ENCODE measurements around the gene ALS2CL.

Gene ALS2CL

DNA sequence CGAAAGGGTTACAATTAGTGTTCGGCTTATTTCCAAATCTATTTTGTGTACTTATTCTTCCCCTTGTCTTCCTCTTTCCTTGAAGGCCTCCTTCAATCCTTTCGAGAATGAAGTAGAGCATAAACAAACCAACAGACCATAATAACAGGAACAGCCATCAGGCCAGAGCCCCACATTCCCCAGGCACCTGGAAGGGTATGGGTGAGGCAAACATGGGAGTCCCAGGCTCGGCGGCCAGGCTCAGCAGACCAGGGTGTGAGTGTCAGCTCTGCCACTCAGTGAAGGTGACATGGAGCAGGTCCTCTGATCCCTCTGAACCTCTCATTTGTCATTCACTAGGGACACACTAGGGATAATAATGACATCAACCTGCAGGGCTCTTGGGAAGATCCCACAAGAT lies 13.8 kb downstream of the ALS2CL start:
- DNase-seq (ENCODE audit: low read depth in 2 of 2): no peak

DNA sequence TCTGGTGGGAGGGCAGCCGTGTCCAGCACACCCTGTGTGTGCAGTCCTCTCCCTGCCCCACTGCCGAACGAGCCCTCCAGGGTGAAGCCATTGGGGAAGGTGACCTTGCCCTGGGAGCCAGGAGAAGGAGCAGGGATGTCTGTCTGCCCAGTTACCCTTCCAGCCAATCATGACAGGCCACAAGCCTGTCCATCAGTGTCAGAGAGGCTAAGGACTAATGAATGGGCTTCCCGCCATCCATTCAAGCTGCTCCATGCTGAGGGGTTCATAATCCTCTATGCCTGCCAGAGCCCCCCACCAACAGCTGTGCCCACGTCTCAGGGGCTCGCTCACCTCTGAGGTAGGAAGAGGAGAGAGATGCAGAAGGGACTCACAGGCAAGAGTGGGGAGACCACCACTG lies 15.2 kb downstream of the ALS2CL start:
- DNase-seq (ENCODE audit: low read depth in 2 of 2): no peak

GRCh38 chr3:46677411-46677726 lies 16.1 kb downstream of the ALS2CL start:
- DNase-seq (ENCODE audit: low read depth in 2 of 2): no peak

- DNase-seq (ENCODE audit: low read depth in 2 of 2): no peak
Measured at GRCh38 chr3:46676601-46677410, 16.7 kb downstream of the ALS2CL start.

- no peak for DNase-seq (ENCODE audit: low read depth in 2 of 2)
Measured at GRCh38 chr3:46675843-46676567, 17.5 kb downstream of the ALS2CL start.

DNA sequence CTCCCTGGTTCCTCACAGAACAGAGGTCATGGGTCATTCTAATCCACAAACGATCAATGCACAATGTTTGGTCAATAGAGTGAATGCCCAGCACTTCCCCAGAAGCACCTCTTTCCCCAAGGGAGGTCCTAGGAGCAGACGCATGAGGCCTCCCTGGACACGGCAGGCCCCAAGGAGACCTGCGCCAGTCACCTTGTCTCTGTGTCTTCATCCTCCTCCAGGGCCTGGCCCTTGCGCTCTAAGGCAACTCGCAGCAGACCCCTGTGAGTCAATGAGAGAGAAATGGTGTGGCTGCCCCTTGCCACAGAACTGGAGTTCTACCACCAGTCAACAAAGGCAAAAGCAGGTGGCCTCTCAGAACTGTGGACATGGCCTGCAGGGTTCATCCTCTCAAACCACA lies 18.1 kb downstream of the ALS2CL start:
- no peak for DNase-seq (ENCODE audit: low read depth in 2 of 2)

GRCh38 chr3:46674031-46674845 lies 19.2 kb downstream of the ALS2CL start:
- no peak for DNase-seq (ENCODE audit: low read depth in 2 of 2)

DNA sequence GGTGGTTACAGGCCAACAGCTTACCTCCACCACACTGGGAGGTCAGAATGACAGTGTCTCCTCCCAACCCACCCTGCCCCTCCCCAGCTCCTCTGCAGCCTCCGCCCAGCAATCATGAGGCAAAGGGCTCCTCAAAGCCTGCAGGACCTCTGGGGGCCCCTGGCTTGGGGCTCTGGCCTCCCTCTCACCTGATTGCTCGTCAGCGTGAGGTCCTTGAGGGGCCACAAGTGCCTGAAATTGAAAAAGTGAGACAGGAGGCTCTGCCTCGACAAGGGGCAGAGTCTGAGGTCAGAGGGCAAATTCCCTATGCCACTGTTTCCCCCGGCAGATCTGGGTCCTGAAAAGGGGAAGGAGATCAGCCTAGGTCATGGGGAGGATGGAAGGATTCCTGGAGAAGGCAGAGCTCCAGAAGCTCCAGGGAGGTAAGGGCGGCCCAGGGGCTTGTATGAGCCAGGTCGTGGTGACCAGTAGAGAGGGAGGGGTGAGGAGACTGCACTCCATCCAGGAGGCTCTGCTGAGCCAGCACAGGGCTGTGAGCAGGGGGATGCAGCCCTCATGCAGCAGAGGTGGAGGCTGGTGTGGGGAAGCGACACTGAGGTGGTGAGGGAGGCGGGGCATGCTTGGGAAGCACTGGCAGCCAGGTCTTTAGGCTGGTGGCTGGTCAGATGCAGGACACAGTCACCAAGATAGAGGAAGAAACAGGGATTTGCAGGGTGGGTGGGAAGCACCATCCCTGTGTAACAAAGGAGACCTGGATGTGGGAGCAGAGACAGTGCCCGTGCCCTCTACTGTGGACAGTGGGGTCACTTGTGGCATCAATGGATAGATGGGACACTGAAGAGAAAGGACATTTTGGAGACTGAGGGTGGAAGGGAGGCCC lies 20.1 kb downstream of the ALS2CL start:
- no peak for DNase-seq (ENCODE audit: low read depth in 2 of 2)

DNA sequence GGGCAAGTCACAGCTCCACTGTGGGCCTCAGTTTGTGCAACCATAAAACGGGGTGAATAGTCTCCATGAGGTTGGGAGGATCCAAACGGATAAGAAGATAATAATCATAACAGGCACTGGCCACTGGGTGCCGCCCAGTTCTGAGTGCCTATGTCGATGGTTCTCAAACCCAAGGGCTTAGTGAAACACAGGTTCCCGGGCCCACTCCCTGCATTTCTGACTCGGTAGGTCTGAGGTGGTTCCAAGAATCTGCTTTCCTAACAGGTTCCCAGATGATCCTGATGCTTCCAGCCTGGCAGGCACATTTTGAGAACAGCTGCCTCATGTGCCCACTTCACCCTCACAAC lies 21.2 kb downstream of the ALS2CL start:
- DNase-seq (ENCODE audit: low read depth in 2 of 2): no peak

- no peak for DNase-seq (ENCODE audit: low read depth in 2 of 2)
Measured at GRCh38 chr3:46671541-46672348, 21.7 kb downstream of the ALS2CL start.

- no peak for DNase-seq (ENCODE audit: low read depth in 2 of 2)
Measured at GRCh38 chr3:46670891-46671427, 22.5 kb downstream of the ALS2CL start.

DNA sequence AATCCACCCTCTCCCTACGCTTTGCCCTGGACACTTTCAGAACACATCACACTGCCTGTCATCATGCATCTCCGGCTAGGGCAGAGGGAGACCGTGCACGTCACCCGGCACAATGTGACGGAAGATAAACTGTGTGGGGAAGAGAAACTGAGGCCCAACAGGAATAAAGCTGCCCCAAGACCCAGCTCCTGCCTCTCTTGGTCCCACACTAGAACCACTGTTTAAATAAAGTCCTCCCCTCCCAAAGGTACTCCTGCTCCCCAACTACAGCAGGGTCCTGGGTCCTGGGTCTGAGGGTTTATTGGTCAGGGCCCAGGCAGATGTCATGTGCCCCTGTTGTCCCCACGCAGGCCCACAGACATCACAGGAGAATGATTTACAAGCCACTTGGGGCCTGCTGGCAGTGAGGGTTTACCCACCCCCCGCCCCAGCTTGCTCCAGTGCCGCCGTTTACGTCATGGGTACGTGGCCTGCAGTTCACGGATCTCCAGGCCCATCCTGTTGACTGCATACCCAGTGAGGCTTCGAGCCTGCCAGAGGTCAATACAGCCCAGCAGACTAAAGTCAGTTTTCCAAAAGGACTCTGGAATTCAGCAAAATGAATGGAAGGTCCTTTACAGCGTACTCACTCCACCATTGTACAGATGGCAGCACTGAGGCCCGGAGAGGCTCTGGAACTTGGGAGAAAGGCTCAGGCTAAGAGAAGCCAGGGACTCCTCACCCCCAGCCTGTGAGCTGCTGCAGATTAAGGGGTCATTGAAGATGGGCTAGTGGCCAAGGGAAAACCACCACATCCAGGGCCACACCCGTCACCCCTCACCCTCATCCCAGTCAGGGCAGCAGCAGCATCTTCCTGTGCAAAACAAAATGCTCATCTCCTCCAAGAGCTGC lies 23.2 kb downstream of the ALS2CL start:
- DNase-seq (ENCODE audit: low read depth in 2 of 2): no peak

DNA sequence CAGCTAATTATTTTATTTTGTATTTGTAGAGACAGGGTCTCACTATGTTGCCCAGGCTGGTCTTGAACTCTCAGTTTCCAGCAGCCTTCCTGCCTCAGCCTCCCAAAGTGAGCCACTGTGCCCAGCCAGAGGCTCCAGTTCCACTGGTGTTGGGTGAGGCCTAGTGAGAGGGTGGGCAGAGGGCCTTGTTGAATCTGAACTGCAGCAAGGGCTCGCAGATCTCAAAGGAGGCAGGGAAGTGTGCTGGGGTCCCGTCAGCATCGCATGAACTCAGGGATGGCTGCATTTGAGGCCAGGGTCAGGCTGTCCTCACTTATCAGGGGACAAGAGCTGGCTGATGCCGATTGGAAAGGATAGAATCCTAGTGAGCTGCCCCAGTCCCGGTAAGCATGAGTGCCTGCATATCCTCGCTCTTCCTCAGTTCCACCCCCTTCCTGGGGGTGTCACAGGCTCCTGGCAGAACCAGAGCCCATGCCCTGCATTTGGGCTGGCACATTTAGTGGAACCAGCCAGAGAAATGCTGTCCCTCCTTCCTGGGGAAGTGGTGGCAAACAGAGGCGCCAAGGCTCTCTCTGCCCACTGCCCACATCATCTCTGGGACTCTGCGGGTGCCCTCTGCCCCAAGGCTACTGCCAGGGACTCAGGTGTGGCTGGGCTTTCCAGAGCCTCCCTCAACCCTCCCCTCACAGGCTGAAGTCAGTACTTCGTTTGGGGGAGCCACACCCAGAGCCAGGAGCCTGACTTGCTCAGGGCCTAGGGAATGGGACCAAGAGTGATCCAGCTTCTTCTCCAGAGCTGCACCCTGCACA lies 24.1 kb downstream of the ALS2CL start:
- no peak for DNase-seq (ENCODE audit: low read depth in 2 of 2)

- no peak for DNase-seq (ENCODE audit: low read depth in 2 of 2)
Measured at GRCh38 chr3:46668591-46668990, 24.9 kb downstream of the ALS2CL start.

GRCh38 chr3:46668116-46668515 lies 25.4 kb downstream of the ALS2CL start:
- no peak for DNase-seq (ENCODE audit: low read depth in 2 of 2)

GRCh38 chr3:46667657-46668056 lies 25.8 kb downstream of the ALS2CL start:
- no peak for DNase-seq (ENCODE audit: low read depth in 2 of 2)

DNA sequence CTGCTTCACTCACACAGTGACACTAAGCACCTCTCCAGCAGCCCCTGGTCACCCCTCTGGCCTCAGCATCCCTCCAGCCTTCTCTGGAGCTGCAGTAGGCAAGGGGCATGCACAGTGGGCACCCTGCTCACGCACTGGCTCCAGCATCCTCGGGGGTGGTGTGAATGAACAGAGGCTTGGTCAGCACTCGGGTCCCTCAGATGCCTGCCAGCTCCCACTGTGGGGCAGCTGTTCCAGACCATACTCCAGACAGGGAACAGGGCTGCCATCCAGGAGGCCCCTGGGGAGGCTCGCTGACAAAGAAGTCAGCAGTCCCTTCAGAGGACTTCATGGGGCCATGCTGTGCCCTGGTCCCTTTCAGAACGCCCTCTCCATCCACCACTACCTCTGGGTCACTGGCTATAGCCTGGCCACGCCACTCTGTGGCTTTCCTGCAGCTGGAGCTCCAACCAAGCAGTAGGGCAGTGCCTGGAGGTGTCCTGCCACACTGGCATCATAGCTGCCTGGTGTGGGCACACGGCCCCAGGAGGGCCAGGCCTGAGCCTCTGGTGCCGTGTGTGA lies 26.3 kb downstream of the ALS2CL start:
- DNase-seq (ENCODE audit: low read depth in 2 of 2): no peak

DNA sequence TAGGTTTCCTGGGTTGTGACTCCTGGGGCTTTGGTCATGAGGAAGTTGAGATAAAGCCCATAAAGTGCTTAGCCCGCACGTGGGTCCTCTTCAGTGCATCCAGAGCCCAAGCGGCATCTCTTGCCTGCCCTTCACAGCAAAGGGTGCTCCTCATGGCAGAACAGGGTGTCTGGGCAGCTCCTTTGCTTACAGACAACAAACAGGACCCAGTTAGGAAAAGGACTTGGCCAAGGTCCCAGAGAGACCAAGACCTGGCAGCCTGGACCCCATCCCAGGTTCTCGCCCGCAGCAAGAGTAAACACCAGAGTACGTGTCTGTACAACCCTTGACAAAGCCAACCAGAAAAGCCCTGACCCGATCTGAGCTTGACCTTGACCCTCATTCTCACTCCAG lies 27.0 kb downstream of the ALS2CL start:
- DNase-seq (ENCODE audit: low read depth in 2 of 2): no peak

All from stimulated activated CD4-positive, alpha-beta T cell treated with anti-CD3 and anti-CD28 coated beads, Interleukin-12 subunit alpha, Interleukin-12 subunit beta, amount 100 ng/mL, for 24 hours (primary cell).